ENCODE data around the gene SH2D3C. TPM values are rescaled to one million over a fixed set of nuclear protein-coding genes. Genes with fewer than 3 reads are reported as not detected.
A peak's percentile ranks its signal among the peaks of the same experiment; 100 is the strongest.

SH2D3C gene
- total and polyA plus RNA-seq, 9 of the 15 experiments (the other 6 are each of a cell fraction or from before 2014, with no cell fraction given): 0.03 to 1.2 (median 0.22) TPM; not detected in 1

GRCh38 chr9:127809540-127810377 is 31.3 kb upstream of the SH2D3C start (continued):
- peak; percentile 56; the same call in 1 of the 2 replicates for TF ChIP-seq CXXC5 (CRISPR knock-in tag; IDR thresholded peaks at IDR 0.05)
- peak; percentile 48; the same call in 1 of the 2 replicates for TF ChIP-seq POLR2G (IDR thresholded peaks at IDR 0.05; ENCODE audit: low read depth, low read length)
- peak; percentile 72 for TF ChIP-seq NR2C1 (IDR thresholded peaks at IDR 0.05)
- TF ChIP-seq NR2C1 (tag; IDR thresholded peaks at IDR 0.05): peak; percentile 73; the same call in 1 of the 2 replicates
- TF ChIP-seq HDAC8 (tag; IDR thresholded peaks at IDR 0.05): no peak
- TF ChIP-seq GATAD2A (IDR thresholded peaks at IDR 0.05): 0 out of 2 replicates have a peak, but pooled peaks have one; percentile 13
- TF ChIP-seq ZBTB7A (IDR thresholded peaks at IDR 0.05; ENCODE audit: borderline replicate concordance, control insufficient read depth, low read depth, low read length): peak; percentile 66; the same call in 1 of the 2 replicates
- no peak for TF ChIP-seq MYBL2 (IDR thresholded peaks at IDR 0.05; ENCODE audit: low read depth)
- no peak for TF ChIP-seq MYBL2 (CRISPR knock-in tag; IDR thresholded peaks at IDR 0.05; ENCODE audit: borderline replicate concordance)
- TF ChIP-seq HDGF (IDR thresholded peaks at IDR 0.05): 0 out of 2 replicates have a peak, but pooled peaks have one; percentile 67
- 0 out of 2 replicates have a peak, but pooled peaks have one; percentile 26 for TF ChIP-seq ETV5 (CRISPR knock-in tag; IDR thresholded peaks at IDR 0.05; ENCODE audit: low read depth)
- peak; percentile 37; the same call in 1 of the 2 replicates for TF ChIP-seq KDM2B (CRISPR knock-in tag; IDR thresholded peaks at IDR 0.05)
- TF ChIP-seq ZNF143 (CRISPR knock-in tag; IDR thresholded peaks at IDR 0.05): 0 out of 2 replicates have a peak, but pooled peaks have one; percentile 33
- no peak for TF ChIP-seq ZNF583 (CRISPR knock-in tag; IDR thresholded peaks at IDR 0.05)
- 0 out of 2 replicates have a peak, but pooled peaks have one; percentile 30 for TF ChIP-seq CTBP1 (IDR thresholded peaks at IDR 0.05; ENCODE audit: borderline replicate concordance)
- peak; percentile 77 to 82 for TF ChIP-seq NRF1 (conservative IDR thresholded peaks at IDR 0.05 in 1 of 2, IDR thresholded peaks at IDR 0.05 in 1 of 2)
- TF ChIP-seq REST (IDR thresholded peaks at IDR 0.05; ENCODE audit: borderline replicate concordance): no peak
- peak; percentile 30; the same call in 1 of the 2 replicates for TF ChIP-seq REST (CRISPR knock-in tag; IDR thresholded peaks at IDR 0.05; ENCODE audit: low read depth)
- no peak for TF ChIP-seq NR2C2 (CRISPR knock-in tag; IDR thresholded peaks at IDR 0.05)
- peak; percentile 85 for TF ChIP-seq NR2C2 (tag; IDR thresholded peaks at IDR 0.05)

Data from K562 (cell line).